Stimulated activated CD8-positive, alpha-beta memory T cell treated with anti-CD3 and anti-CD28 coated beads, Interleukin-15, amount 100 ng/mL, for 1 hour (primary cell): ENCODE measurements around the gene CARTPT.

Experiments
- DNase-seq: peaks from one replicate; pipeline ENCODE4 v3.0.0-alpha.2; 2020; ENCODE audit warnings: low read depth

CARTPT gene

GRCh38 chr5:71719063-71719964, at the start of gene CARTPT:
Gene CARTPT (plus strand): TSS chr5:71719275. CDS start chr5:71719294, 19 bp downstream.
- no peak for DNase-seq

DNA sequence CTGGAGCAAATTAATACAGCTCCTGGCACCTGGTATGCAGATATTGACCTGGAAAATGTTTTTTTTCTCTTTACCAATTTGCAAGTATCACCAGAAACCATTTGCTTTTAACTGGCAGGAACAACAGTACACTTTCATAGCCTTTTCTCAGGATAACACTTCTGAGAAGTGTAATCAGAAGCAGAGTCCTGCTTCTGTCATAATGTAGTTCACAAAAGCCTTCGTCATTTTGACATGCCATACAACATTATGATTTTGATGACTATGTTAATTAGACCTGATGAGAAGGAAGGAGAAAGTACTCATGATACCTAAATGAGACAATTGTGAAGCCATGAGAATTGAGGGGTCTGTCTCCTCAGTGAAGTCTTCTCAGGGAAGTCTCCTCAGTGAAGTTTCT, 41.1 kb upstream of the CARTPT start:
- DNase-seq = no peak

DNA sequence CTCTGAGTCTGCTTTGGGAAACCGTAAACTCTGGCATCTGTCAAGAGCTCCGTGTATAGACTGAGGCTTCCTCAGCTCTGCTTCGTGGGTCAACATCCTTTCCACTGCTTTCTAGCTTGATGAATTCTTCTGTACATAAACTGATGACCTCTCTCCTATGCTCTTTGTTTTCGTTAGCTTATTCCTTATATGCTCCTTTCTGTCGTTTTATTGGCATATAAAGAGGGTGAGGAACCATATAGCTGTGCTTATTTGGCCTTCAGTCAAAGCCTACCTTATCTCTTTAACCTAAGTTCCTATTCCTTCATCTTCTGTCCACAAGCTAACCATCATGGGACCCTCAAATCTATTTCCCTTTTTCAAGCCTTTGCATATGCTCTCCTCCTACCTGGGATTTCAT, 39.4 kb upstream of the CARTPT start:
- DNase-seq = no peak

GRCh38 chr5:71680510-71680909, 38.6 kb upstream of the CARTPT start:
- DNase-seq = no peak

- no peak for DNase-seq
Observed at GRCh38 chr5:71681296-71681695, 37.8 kb upstream of the CARTPT start.

- DNase-seq = no peak
Observed at GRCh38 chr5:71684309-71684708, 34.8 kb upstream of the CARTPT start.

DNA sequence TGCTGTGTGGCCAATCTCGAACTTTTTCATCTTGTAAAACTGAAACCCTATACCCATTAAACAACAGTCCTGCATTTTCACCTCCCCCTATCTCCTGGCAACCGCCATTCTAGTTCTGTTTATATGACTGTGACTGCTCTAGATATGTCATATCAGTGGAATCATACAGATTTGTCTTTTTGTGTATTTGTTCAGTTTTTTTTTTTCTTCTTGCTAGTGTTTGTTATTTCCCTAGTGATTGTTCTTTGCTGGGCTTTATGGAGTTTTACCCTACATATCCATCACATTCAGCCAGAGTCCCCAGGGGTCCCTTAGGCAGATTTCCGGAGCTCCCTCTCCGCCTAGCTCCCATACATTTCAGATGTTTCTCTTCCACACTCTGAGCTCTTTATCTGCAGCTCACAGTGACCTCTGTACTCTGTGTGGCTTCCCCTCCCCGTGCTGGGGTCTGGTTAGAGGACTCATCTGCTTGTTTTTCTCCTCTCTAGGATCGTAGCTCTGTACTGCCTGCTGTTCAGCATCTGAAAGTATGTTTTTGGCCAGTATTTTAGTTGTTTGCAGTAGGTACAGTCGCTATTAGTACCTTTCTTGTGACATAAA, 25.1 kb upstream of the CARTPT start:
- no peak for DNase-seq

DNA sequence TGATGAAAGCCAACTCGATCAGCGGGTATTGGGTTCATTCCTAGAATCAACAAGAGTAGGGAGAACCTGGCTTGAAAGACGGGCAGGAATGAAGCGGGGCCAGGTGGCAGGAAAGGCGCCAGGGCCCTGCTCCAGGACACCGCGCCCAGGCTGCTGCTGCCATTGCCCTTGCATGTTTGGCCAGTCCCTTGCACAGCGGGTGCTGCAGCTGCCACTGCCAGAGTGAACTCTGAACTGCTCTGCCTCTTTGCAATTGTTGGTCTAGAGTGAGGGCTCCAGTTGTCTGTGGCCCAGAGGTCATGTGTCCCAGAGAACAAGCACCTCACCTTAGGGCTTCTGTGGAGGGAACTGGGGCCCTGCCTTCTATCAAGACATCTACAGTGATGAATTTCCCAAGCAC, 24.0 kb upstream of the CARTPT start:
- DNase-seq = no peak

GRCh38 chr5:71695595-71695994, 23.5 kb upstream of the CARTPT start:
- DNase-seq = no peak

- no peak for DNase-seq
Observed at GRCh38 chr5:71697967-71698366, 21.1 kb upstream of the CARTPT start.

DNA sequence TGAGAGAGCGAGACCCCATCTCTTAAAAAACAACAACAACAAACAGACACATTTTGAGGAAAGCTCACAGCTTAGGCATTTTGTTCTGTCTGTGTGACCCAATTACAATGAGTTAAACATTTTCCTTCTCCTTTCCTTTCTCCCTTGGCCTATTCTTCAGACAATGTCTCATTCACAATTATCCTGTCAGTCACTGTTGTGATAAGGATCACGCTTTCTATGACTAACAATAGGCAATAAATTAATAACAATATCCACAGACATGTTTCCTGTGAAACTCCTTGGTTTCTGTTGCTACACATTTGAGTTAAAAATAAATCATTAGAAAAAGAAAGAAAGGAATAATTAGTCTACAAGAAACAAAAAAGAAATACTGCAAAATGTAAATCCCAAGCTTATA, 19.8 kb upstream of the CARTPT start:
- DNase-seq = no peak

DNA sequence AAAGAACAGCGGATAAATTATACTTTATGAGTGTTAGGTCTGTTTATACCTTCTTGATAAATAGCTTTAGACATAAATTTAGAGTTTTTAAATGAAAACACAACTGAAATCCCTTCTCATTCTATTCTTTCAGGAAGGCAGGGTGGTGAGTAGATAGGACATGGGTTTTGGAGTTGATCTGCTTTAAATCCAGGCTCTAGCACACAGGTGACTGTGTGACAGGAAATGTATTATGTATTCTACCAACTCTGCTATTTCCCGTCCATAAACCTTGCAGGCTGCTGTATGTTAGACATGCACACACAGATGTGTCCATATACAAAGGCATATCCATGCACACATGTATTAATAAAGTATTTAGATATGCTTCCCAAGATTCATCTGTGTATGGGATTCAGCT, 19.3 kb upstream of the CARTPT start:
- no peak for DNase-seq

GRCh38 chr5:71700803-71701202, 18.3 kb upstream of the CARTPT start:
- no peak for DNase-seq

GRCh38 chr5:71701407-71701806, 17.7 kb upstream of the CARTPT start:
- no peak for DNase-seq

- no peak for DNase-seq
Observed at GRCh38 chr5:71703941-71704340, 15.1 kb upstream of the CARTPT start.

DNA sequence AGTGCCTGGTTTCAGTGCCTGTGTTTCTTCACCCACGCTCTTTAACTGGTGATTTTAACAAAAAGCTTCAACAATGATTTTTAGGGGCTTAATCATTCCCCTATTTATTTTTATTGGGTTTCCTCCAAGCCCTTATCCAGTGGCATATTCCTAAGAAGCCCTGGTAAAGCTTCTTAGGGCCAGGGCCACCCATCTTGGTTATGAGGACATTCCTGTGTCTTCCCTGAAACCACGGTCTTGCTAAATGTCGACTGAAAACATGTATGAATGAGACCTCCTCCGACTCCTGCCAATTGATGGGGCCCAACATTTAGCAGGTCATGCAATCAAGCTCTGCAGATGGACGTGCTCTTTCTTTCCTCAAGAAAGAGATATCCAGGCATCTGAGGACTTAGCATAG, 13.7 kb upstream of the CARTPT start:
- no peak for DNase-seq

- no peak for DNase-seq
Observed at GRCh38 chr5:71706906-71707305, 12.2 kb upstream of the CARTPT start.

- DNase-seq = no peak
Observed at GRCh38 chr5:71711610-71712009, 7.5 kb upstream of the CARTPT start.

DNA sequence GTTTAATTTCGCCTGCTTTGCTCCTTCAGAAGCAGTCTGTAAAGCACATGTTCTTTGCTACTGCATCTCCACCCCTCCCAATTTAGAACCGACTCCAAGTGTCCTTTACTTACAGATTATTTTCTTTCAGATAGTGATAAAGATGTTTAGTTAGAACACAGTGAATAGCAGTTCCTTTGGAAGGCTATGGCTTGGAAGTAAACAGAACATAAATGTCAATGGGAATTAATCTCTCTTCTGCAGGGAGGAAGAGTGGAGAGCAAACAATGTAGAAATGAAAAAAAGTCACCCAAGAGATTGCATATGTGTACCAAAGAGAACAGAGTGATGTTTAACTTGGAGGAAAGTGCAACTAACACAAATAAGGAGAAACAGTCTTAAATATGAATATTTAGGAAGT, 4.2 kb upstream of the CARTPT start:
- no peak for DNase-seq

DNA sequence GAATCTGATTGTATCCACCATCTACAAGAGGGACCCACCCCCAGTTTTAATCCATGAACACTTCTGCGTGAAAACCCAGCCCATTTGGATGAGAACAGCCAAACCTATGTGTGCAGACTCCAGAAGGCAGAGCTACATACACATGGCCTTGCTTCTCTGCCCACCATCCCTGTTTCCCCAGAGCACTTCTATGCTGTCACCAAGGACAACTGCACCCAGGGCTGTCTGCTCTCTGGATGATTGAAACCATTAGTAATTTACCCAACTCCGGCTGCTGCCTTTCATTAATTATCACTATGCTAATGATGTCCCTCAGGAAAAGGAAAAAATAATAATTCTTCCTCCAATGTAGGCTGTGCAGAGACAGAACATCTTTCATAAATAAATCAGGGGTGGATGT, 8.9 kb downstream of the CARTPT start:
- no peak for DNase-seq

- no peak for DNase-seq
Observed at GRCh38 chr5:71731015-71731414, 11.9 kb downstream of the CARTPT start.

- DNase-seq = no peak
Observed at GRCh38 chr5:71732011-71732410, 12.9 kb downstream of the CARTPT start.

DNA sequence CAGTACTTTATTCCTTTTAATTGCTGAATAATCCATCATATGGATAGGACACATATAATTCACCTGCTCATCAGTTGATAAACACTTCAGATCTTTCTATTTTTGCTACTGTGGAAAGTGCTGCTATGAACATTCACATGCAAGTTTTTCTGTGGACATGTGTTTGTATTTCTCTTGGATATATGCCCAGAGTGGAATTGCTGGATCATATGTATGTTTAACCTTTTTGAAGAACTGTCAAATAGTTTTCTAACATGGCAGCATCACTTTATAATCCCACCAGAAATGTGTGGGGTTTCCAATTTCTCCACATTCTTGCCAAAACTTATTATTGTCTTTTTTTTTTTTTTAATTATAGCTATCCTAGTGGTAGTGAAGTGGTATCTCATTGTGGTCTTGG, 15.1 kb downstream of the CARTPT start:
- no peak for DNase-seq
